ENCODE measurements around the gene ZNF787. TPM values are rescaled to one million over a fixed set of nuclear protein-coding genes. Genes with fewer than 3 reads are reported as not detected.

ZNF787 gene
- total and polyA plus RNA-seq, 2 of the 13 experiments (the other 11 are each of a cell fraction or from before 2014, with no cell fraction given), result 15.1 to 42.8 TPM

- TF ChIP-seq ZNF101 (CRISPR knock-in tag; IDR thresholded peaks at IDR 0.05; ENCODE audit: borderline replicate concordance, low read depth) (no peak), KAT2B (IDR thresholded peaks at IDR 0.05; ENCODE audit: borderline replicate concordance, low read depth, low read length) (no peak), HMG20A (CRISPR knock-in tag; IDR thresholded peaks at IDR 0.05; ENCODE audit: borderline replicate concordance) (no peak), ZFP82 (CRISPR knock-in tag; IDR thresholded peaks at IDR 0.05; ENCODE audit: borderline replicate concordance) (no peak), KLF9 (CRISPR knock-in tag; IDR thresholded peaks at IDR 0.05; ENCODE audit: low read depth) (no peak), ARNTL (CRISPR knock-in tag; IDR thresholded peaks at IDR 0.05) (no peak), EHMT2 (IDR thresholded peaks at IDR 0.05; ENCODE audit: borderline replicate concordance, low read depth, low read length) (no peak), RFXAP (CRISPR knock-in tag; IDR thresholded peaks at IDR 0.05; ENCODE audit: borderline replicate concordance) (no peak), TAF15 (IDR thresholded peaks at IDR 0.05; ENCODE audit: low read depth, low read length, poor library complexity, severe bottlenecking) (no peak), ZNF678 (CRISPR knock-in tag; IDR thresholded peaks at IDR 0.05) (no peak), ZBTB21 (CRISPR knock-in tag; IDR thresholded peaks at IDR 0.05) (no peak), ZNF652 (CRISPR knock-in tag; IDR thresholded peaks at IDR 0.05; ENCODE audit: borderline replicate concordance, low read depth) (no peak), TMF1 (CRISPR knock-in tag; IDR thresholded peaks at IDR 0.05; ENCODE audit: low read depth) (no peak), SOX6 (IDR thresholded peaks at IDR 0.05) (no peak), SOX6 (CRISPR knock-in tag; IDR thresholded peaks at IDR 0.05) (no peak), ZHX2 (IDR thresholded peaks at IDR 0.05; ENCODE audit: low read depth) (no peak), ZHX2 (CRISPR knock-in tag; IDR thresholded peaks at IDR 0.05; ENCODE audit: borderline replicate concordance) (no peak)
- TF ChIP-seq, protein P1, sequence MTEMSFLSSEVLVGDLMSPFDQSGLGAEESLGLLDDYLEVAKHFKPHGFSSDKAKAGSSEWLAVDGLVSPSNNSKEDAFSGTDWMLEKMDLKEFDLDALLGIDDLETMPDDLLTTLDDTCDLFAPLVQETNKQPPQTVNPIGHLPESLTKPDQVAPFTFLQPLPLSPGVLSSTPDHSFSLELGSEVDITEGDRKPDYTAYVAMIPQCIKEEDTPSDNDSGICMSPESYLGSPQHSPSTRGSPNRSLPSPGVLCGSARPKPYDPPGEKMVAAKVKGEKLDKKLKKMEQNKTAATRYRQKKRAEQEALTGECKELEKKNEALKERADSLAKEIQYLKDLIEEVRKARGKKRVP (CRISPR knock-in tag; IDR thresholded peaks at IDR 0.05), result no peak
- Histone ChIP-seq H3K79me2 (ENCODE audit: insufficient read depth, low read length) (peaks cover 88% of the 10 kb centered on the region), H3K27ac (ENCODE audit: extremely low read length, insufficient read depth, low read length) (no peak overlapping the region), H3K9me3 (ENCODE audit: low read length) (no peaks in the 10 kb centered on the region), H3K36me3 (replicated peaks in 1 of 2; ENCODE audit: control insufficient read depth in 1 of 2, insufficient read depth in 2 of 2, low read length in 2 of 2) (peaks cover 6 to 13% of the 10 kb centered on the region in 2 experiments; a peak in 4 of 5 replicates), H3K4me3 (replicated peaks in 1 of 3; ENCODE audit: insufficient read depth in 1 of 3, low read depth in 2 of 3, low read length in 3 of 3) (no peak overlapping the region), H3K4me1 (ENCODE audit: insufficient read depth, low read length) (peaks cover 84% of the 10 kb centered on the region), H3K4me2 (ENCODE audit: low read depth, low read length) (no peak overlapping the region), H4K20me1 (ENCODE audit: insufficient read depth, low read length) (peaks cover 84% of the 10 kb centered on the region), H3K27me3 (ENCODE audit: control insufficient read depth in 1 of 2, insufficient read depth in 2 of 2, low read length in 2 of 2) (no peaks in the 10 kb centered on the region), H3K9ac (ENCODE audit: insufficient read depth, low read depth, low read length) (no peak overlapping the region), H2AFZ (ENCODE audit: low read length) (no peak overlapping the region)
- FAIRE-seq (no peak), DNase-seq (ENCODE audit: low spot score) (no peak), ATAC-seq (no peak)
- ChIA-PET POLR2A (interaction anchor here (3.7 kb wide), 1 partner anchor 33 kb away, joined by 55 read pairs; no protein-coding TSS in a partner anchor), CTCF (ENCODE audit: low intra/inter-chr PET ratio, low total read pairs) (no interaction called here)
- intact Hi-C loops (cut with micrococcal nuclease; ENCODE audit: unreplicated experiment) (no loop called here), in situ Hi-C loops (cut with HindIII; ENCODE audit: extremely low pct_ligation_motif_present, low pct_unique_long_range_greater_than_20kb) (no loop called here)
- BruUV-seq (replicated peaks), result no TSS peak
- 95% methylated on average over 12 of the region's 13 CpGs for WGBS (ENCODE audit: low lambda C conversion rate)
Observed at GRCh38 chr19:56109226-56109625, 11.9 kb downstream of the ZNF787 start.

All from HepG2 (cell line).